ENCODE measurements around the gene IFI30. TPM values are rescaled to one million over a fixed set of nuclear protein-coding genes. Genes with fewer than 3 reads are reported as not detected.
A peak's percentile ranks its signal among the peaks of the same experiment; 100 is the strongest.

The IFI30 gene
- total RNA-seq, 3 donors from 2014 or later: 46.6 to 122 (median 49.4) TPM

DNA sequence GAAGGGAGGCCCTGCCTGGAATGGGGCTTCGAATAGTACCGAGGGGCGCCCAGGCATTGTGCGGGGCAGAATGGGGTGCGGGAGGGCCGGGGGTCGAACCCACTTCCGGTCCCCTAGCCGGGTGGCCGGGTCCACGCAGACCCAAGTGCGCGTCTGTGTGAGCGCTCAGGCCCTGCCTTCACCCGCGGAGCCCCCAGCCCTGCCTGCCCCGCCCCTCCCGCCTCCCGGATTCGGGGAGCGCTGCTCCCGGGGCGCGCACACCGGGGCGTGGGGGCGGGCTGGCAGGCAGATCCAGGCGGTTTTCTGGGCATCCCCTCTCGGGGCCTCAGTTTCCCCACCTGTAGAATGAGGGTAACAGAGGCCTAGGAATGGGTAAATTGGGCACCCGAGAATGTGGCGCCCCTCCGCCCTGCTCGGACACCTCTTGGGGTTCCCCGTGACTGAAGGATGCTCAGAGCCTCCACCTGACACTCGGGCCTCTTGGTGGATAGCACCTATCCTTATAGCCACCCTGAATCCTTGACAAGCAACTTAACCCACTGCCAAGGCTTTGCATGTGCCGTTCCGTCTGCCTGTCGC, 20.0 kb upstream of the IFI30 start:
- TF ChIP-seq, protein P1, sequence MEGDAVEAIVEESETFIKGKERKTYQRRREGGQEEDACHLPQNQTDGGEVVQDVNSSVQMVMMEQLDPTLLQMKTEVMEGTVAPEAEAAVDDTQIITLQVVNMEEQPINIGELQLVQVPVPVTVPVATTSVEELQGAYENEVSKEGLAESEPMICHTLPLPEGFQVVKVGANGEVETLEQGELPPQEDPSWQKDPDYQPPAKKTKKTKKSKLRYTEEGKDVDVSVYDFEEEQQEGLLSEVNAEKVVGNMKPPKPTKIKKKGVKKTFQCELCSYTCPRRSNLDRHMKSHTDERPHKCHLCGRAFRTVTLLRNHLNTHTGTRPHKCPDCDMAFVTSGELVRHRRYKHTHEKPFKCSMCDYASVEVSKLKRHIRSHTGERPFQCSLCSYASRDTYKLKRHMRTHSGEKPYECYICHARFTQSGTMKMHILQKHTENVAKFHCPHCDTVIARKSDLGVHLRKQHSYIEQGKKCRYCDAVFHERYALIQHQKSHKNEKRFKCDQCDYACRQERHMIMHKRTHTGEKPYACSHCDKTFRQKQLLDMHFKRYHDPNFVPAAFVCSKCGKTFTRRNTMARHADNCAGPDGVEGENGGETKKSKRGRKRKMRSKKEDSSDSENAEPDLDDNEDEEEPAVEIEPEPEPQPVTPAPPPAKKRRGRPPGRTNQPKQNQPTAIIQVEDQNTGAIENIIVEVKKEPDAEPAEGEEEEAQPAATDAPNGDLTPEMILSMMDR (IDR thresholded peaks at IDR 0.05): no peak
- peaks cover 43% of the 10 kb centered on the region for H3K4me1 ChIP-seq (ENCODE audit: low read depth)
- no peaks in the 10 kb centered on the region for H3K9me3 ChIP-seq
- H3K36me3 ChIP-seq (ENCODE audit: low read depth): peaks cover 4% of the 10 kb centered on the region
- peak overlapping the region; percentile 29 for H3K4me3 ChIP-seq
- ATAC-seq (no peak), DNase-seq (peak; percentile 47 to 80 (median 73))
- intact Hi-C loops (cut with DNase I, micrococcal nuclease): no loop called here

DNA sequence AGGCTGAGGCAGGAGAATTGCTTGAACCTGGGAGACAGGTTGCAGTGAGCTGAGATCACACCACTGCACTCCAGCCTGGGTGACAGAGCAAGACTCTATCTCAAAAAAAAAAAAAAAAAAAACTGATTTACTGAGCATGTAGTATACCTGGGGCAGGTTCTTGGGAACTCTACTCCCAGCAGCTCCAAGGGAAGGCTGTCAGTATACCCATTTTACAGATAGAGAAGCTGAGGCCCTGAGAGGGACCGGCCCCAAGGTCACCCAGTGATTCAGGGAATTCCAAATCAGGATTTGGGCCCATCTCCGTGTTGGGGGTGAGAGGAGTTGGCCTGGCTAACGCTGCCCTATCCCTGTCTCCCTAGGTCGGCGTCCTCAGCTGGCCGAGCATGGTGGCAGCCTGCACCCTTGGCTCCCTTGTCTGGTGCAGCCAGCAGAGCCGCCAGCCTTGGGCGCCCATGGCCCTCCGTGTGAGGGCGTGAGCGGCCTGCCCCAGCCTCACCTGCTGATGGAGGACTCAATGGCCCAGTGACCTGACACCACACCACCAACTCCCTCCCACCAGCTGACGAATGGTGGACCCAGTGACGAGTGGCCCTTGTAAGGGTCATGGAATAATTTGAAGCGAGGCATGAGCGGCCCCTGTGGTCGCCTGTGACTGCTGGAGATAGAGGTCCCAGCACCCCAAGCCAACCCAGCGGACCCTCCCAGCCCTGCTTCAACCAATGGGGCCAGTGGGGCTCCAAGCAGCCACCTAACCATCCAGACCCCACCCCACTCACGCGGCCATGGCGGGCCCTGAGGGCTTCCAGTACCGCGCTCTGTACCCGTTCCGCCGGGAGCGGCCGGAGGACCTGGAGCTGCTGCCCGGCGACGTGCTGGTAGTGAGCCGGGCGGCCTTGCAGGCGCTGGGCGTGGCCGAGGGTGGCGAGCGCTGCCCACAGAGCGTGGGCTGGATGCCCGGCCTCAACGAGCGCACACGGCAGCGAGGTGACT, 18.2 kb upstream of the IFI30 start:
- peaks cover 43% of the 10 kb centered on the region for H3K4me1 ChIP-seq (ENCODE audit: low read depth)
- intact Hi-C loops (cut with DNase I, micrococcal nuclease): no loop called here
- DNase-seq: peak; percentile 62 to 76 (median 72)

DNA sequence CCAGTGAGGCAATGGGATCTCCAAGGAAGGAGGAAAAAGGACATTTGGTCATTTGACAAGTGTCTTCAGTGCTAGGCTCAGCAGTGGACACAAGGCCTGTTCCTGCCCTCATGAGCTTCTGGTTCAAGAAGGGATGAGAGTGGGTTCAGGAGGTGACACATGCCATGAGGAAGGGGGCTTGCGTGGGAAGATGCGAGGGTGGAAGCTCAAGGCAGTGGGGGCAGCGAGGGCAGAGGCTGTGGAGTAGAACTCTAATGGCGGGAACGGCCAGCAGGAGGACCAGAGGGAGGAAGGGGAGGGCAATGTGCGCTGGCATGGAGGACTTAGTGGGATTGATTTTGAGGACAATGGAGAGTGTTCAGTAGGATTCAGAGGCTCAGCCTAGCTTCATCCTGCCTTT, 17.3 kb upstream of the IFI30 start:
- DNase-seq (peak in 1 of 3 donors; percentile 43), ATAC-seq (no peak)
- H3K4me3 ChIP-seq: no peak overlapping the region
- peaks cover 4% of the 10 kb centered on the region for H3K36me3 ChIP-seq (ENCODE audit: low read depth)
- peaks cover 49% of the 10 kb centered on the region for H3K4me1 ChIP-seq (ENCODE audit: low read depth)
- TF ChIP-seq, protein P1 (IDR thresholded peaks at IDR 0.05): no peak
- intact Hi-C loops (cut with DNase I, micrococcal nuclease): no loop called here
- H3K9me3 ChIP-seq: no peaks in the 10 kb centered on the region

More for the DNA sequence above, 18.2 kb upstream of the IFI30 start:
- peaks cover 4% of the 10 kb centered on the region for H3K36me3 ChIP-seq (ENCODE audit: low read depth)
- no peak overlapping the region for H3K4me3 ChIP-seq
- no peak for ATAC-seq
- TF ChIP-seq, protein P1 (IDR thresholded peaks at IDR 0.05): no peak
- H3K9me3 ChIP-seq: no peaks in the 10 kb centered on the region

DNA sequence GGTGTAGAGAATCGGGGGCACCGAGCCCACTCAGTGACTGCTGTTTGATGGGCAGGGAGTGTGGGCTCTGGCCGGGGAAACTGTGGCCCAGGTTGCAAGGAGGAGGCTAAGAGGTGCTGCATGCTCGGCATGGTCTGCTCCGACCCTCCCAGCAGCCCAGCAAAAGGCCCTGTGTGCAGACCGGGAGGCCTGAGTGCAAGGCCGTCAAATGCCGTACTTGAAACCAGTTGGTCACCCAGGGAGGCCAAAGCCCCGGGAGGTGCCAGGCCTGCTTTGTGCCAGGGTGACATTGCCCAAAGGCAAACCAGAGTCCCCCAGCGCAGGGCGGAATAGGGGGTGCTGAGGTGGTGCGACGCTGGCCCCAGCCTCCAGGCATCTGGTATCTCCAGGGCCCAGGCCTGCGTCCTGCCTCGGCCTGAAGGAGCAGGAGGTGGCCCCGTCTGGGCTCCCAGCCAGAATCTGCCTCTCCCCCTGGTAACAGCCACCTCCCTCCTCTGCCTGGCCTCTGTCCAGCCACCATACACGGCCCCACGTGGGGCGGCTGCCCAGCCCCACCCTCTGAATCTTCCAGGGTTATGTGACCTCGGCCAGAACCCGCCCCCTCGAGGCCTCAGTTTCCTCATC, 16.7 kb upstream of the IFI30 start:
- intact Hi-C loops (cut with DNase I, micrococcal nuclease): no loop called here
- ATAC-seq: peak; percentile 52
- DNase-seq: peak; percentile 94 to 96 (median 96)
- no peaks in the 10 kb centered on the region for H3K9me3 ChIP-seq
- H3K36me3 ChIP-seq (ENCODE audit: low read depth): peaks cover 4% of the 10 kb centered on the region
- TF ChIP-seq, protein P1 (IDR thresholded peaks at IDR 0.05): no peak
- H3K4me1 ChIP-seq (ENCODE audit: low read depth): peaks cover 43% of the 10 kb centered on the region
- no peak overlapping the region for H3K4me3 ChIP-seq

DNA sequence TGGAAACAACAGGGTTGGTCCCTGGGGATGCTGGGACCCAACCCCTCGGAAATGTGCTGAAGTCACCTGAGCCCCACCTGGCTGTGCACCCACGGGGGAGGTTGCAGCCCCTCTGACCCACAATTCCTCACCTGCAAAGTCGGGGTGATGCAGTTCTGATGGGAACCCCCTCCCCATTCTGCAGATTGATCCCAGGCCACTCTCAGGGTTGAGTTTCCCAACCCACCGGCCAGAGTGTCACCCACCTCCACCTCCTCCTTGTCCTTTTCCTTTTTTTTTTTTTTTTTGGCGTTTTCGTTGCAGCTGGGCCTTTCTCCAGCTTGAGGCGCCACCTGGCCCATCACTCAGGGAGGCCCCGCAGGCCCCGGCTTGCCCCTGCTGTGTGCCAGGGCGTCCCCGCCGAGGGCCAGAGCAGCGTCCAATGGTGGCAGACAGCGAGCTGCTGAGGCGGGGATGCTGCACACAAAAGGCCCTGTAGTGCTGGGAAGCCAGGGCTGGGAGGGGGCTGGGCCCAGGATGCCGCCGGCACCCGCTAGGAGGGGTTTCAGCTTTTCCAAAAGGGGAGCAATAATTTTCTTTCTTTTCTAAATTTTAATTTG, 16.0 kb upstream of the IFI30 start:
- DNase-seq (peak in 1 of 3 donors; percentile 57), ATAC-seq (no peak)
- Histone ChIP-seq H3K4me3 (no peak overlapping the region), H3K9me3 (no peaks in the 10 kb centered on the region), H3K36me3 (ENCODE audit: low read depth) (peaks cover 4% of the 10 kb centered on the region), H3K4me1 (ENCODE audit: low read depth) (peaks cover 43% of the 10 kb centered on the region)
- TF ChIP-seq, protein P1 (IDR thresholded peaks at IDR 0.05): no peak
- intact Hi-C loops (cut with DNase I, micrococcal nuclease): no loop called here

All from mucosa of descending colon (tissue), 3 donors.